ENCODE data around the gene CAPZA1.

- no peak for TF ChIP-seq EZH2 (IDR thresholded peaks at IDR 0.05; ENCODE audit: insufficient read depth, poor library complexity, severe bottlenecking)
- no peak for TF ChIP-seq EZH2phosphoT487 (IDR thresholded peaks at IDR 0.05; ENCODE audit: insufficient read depth, low read depth)
Observed at GRCh38 chr1:112714313-112715263, 95.0 kb downstream of the CAPZA1 start.

Measured in GM23248 (cell line).